ENCODE results near the gene NECTIN2.
A peak's percentile ranks its signal among the peaks of the same experiment; 100 is the strongest.
"Not testable (repeated sequence)": the region's sequence is repeated elsewhere in the genome, so short reads cannot be mapped to it uniquely, and the experiment has no call there.

The NECTIN2 gene

DNA sequence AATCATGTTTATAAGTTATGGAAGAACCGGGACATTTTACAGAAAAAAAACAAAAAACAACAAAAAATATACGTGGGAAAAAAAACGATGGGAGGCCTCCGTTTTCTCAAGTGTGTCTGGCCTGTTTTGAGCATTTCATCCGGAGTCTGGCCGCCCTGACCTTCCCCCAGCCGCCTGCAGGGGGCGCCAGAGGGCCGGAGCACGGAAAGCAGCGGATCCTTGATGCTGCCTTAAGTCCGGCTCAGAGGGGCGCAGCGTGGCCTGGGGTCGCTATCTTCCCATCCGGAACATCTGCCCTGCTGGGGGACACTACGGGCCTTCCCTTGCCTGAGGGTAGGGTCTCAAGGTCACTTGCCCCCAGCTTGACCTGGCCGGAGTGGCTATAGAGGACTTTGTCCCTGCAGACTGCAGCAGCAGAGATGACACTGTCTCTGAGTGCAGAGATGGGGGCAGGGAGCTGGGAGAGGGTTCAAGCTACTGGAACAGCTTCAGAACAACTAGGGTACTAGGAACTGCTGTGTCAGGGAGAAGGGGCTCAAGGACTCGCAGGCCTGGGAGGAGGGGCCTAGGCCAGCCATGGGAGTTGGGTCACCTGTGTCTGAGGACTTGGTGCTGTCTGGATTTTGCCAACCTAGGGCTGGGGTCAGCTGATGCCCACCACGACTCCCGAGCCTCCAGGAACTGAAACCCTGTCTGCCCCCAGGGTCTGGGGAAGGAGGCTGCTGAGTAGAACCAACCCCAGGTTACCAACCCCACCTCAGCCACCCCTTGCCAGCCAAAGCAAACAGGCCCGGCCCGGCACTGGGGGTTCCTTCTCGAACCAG is 57.7 kb downstream of the NECTIN2 start:
- Mint-ChIP-seq H3K36me3 (peaks cover 2% of the 10 kb centered on the region), H3K4me1 (peaks cover 18% of the 10 kb centered on the region), H3K4me3 (no peak overlapping the region), H3K27ac (no peak overlapping the region), H3K9me3 (no peaks in the 10 kb centered on the region), H3K27me3 (peaks cover 12% of the 10 kb centered on the region)

GRCh38 chr19:44904426-44904994 is 58.4 kb downstream of the NECTIN2 start:
- H3K36me3 Mint-ChIP-seq, result peaks cover 2% of the 10 kb centered on the region
- no peaks in the 10 kb centered on the region for H3K9me3 Mint-ChIP-seq
- H3K4me3 Mint-ChIP-seq, result no peak overlapping the region
- H3K27me3 Mint-ChIP-seq, result peaks cover 12% of the 10 kb centered on the region
- H3K27ac Mint-ChIP-seq, result no peak overlapping the region
- peaks cover 18% of the 10 kb centered on the region for H3K4me1 Mint-ChIP-seq

GRCh38 chr19:44905437-44906160 is 59.5 kb downstream of the NECTIN2 start, which contains the start of gene APOE:
Gene APOE (plus strand): TSS chr19:44905796. CDS start chr19:44906625, 829 bp downstream.
- Mint-ChIP-seq H3K9me3 (no peaks in the 10 kb centered on the region), H3K27ac (peak within 1 kb of the TSS; percentile 27), H3K27me3 (peaks cover 12% of the 10 kb centered on the region), H3K36me3 (peaks cover 2% of the 10 kb centered on the region), H3K4me1 (peaks cover 18% of the 10 kb centered on the region), H3K4me3 (no peak within 1 kb of the TSS)

- H3K27ac Mint-ChIP-seq, result no peak overlapping the region
- H3K9me3 Mint-ChIP-seq, result no peaks in the 10 kb centered on the region
- no peak overlapping the region for H3K4me3 Mint-ChIP-seq
- peaks cover 16% of the 10 kb centered on the region for H3K27me3 Mint-ChIP-seq
- peaks cover 17% of the 10 kb centered on the region for H3K4me1 Mint-ChIP-seq
- H3K36me3 Mint-ChIP-seq, result peaks cover under 1% of the 10 kb centered on the region
These were observed 61.5 kb downstream of the NECTIN2 start for GRCh38 chr19:44907613-44908012.

DNA sequence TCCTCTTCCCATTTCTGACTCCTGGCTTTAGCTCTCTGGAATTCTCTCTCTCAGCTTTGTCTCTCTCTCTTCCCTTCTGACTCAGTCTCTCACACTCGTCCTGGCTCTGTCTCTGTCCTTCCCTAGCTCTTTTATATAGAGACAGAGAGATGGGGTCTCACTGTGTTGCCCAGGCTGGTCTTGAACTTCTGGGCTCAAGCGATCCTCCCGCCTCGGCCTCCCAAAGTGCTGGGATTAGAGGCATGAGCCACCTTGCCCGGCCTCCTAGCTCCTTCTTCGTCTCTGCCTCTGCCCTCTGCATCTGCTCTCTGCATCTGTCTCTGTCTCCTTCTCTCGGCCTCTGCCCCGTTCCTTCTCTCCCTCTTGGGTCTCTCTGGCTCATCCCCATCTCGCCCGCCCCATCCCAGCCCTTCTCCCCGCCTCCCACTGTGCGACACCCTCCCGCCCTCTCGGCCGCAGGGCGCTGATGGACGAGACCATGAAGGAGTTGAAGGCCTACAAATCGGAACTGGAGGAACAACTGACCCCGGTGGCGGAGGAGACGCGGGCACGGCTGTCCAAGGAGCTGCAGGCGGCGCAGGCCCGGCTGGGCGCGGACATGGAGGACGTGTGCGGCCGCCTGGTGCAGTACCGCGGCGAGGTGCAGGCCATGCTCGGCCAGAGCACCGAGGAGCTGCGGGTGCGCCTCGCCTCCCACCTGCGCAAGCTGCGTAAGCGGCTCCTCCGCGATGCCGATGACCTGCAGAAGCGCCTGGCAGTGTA is 62.2 kb downstream of the NECTIN2 start:
- no peaks in the 10 kb centered on the region for H3K9me3 Mint-ChIP-seq
- H3K27me3 Mint-ChIP-seq, result peaks cover 20% of the 10 kb centered on the region
- H3K27ac Mint-ChIP-seq, result no peak overlapping the region

GRCh38 chr19:44908836-44909261 is 62.8 kb downstream of the NECTIN2 start:
- H3K36me3 Mint-ChIP-seq, result no peaks in the 10 kb centered on the region
- no peak overlapping the region for H3K4me3 Mint-ChIP-seq
- H3K9me3 Mint-ChIP-seq, result no peaks in the 10 kb centered on the region
- H3K4me1 Mint-ChIP-seq, result peaks cover 11% of the 10 kb centered on the region
- H3K27me3 Mint-ChIP-seq, result peaks cover 23% of the 10 kb centered on the region
- H3K27ac Mint-ChIP-seq, result no peak overlapping the region

More for the DNA sequence above, 62.2 kb downstream of the NECTIN2 start:
- Mint-ChIP-seq H3K4me1 (peaks cover 16% of the 10 kb centered on the region), H3K36me3 (no peaks in the 10 kb centered on the region), H3K4me3 (no peak overlapping the region)

DNA sequence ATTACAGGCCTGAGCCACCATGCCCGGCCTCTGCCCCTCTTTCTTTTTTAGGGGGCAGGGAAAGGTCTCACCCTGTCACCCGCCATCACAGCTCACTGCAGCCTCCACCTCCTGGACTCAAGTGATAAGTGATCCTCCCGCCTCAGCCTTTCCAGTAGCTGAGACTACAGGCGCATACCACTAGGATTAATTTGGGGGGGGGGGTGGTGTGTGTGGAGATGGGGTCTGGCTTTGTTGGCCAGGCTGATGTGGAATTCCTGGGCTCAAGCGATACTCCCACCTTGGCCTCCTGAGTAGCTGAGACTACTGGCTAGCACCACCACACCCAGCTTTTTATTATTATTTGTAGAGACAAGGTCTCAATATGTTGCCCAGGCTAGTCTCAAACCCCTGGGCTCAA is 63.7 kb downstream of the NECTIN2 start:
- Mint-ChIP-seq H3K27me3 (peaks cover 29% of the 10 kb centered on the region), H3K27ac (no peak overlapping the region), H3K36me3 (no peaks in the 10 kb centered on the region)

GRCh38 chr19:44911896-44912295 is 65.8 kb downstream of the NECTIN2 start:
- H3K4me1 Mint-ChIP-seq, H3K4me3 Mint-ChIP-seq, H3K9me3 Mint-ChIP-seq, H3K36me3 Mint-ChIP-seq, H3K27ac Mint-ChIP-seq: not testable (repeated sequence)
- H3K27me3 Mint-ChIP-seq, result peaks cover 23% of the 10 kb centered on the region

More for the DNA sequence above, 63.7 kb downstream of the NECTIN2 start:
- H3K4me1 Mint-ChIP-seq, result peaks cover 17% of the 10 kb centered on the region
- H3K9me3 Mint-ChIP-seq, result no peaks in the 10 kb centered on the region
- H3K4me3 Mint-ChIP-seq, result no peak overlapping the region

- Mint-ChIP-seq H3K27ac (no peak overlapping the region), H3K27me3 (peaks cover 21% of the 10 kb centered on the region), H3K4me1 (peaks cover 8% of the 10 kb centered on the region), H3K36me3 (no peaks in the 10 kb centered on the region), H3K9me3 (no peaks in the 10 kb centered on the region), H3K4me3 (no peak overlapping the region)
These were observed 66.8 kb downstream of the NECTIN2 start for GRCh38 chr19:44912854-44913253.

- Mint-ChIP-seq H3K27ac (peak overlapping the region; percentile 57), H3K27me3 (peaks cover 19% of the 10 kb centered on the region), H3K4me3 (peak overlapping the region; percentile 93)
- not testable (repeated sequence) for H3K36me3 Mint-ChIP-seq, H3K4me1 Mint-ChIP-seq, H3K9me3 Mint-ChIP-seq
These were observed 67.7 kb downstream of the NECTIN2 start for GRCh38 chr19:44913512-44914432.

DNA sequence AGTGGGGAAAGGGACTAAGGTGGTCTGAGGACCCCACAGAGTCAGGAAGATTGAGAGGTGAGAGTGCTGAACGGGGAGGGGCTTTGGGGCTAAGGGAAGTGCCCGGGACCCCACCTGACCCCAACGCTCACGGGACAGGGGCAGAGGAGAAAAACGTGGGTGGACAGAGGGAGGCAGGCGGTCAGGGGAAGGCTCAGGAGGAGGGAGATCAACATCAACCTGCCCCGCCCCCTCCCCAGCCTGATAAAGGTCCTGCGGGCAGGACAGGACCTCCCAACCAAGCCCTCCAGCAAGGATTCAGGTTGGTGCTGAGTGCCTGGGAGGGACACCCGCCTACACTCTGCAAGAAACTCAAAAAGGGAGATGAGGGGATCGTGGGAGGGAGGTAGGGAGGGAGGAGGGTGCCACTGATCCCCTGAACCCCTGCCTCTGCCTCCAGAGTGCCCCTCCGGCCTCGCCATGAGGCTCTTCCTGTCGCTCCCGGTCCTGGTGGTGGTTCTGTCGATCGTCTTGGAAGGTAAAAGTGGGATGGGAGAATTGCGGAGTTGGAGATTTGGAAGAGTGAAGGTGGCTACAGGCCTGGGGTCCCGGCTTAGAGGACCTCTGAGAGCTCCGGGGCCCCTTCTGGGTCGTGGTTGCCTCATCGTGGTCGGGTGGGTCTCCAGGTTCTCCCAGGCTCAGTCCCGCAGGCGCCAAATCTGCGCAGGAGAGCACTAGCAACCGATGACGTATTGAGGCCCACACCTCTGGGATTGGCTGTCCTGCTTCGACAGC is 68.5 kb downstream of the NECTIN2 start, which contains the start of gene APOC1:
TSS of gene APOC1 (plus strand) at position 176 of the 774 bp plus-strand sequence. CDS start at position 460, 284 bp downstream.
- H3K36me3 Mint-ChIP-seq, H3K4me1 Mint-ChIP-seq, H3K9me3 Mint-ChIP-seq: not testable (repeated sequence)
- Mint-ChIP-seq H3K27me3 (peaks cover 19% of the 10 kb centered on the region), H3K27ac (peak within 1 kb of the TSS; percentile 57), H3K4me3 (peak within 1 kb of the TSS; percentile 93)

DNA sequence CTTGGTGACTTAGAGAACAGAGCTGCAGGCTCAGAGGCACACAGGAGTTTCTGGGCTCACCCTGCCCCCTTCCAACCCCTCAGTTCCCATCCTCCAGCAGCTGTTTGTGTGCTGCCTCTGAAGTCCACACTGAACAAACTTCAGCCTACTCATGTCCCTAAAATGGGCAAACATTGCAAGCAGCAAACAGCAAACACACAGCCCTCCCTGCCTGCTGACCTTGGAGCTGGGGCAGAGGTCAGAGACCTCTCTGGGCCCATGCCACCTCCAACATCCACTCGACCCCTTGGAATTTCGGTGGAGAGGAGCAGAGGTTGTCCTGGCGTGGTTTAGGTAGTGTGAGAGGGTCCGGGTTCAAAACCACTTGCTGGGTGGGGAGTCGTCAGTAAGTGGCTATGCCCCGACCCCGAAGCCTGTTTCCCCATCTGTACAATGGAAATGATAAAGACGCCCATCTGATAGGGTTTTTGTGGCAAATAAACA is 78.2 kb downstream of the NECTIN2 start:
- no peak overlapping the region for H3K4me3 Mint-ChIP-seq
- peaks cover 10% of the 10 kb centered on the region for H3K27me3 Mint-ChIP-seq
- H3K4me1 Mint-ChIP-seq, result peaks cover 3% of the 10 kb centered on the region
- no peaks in the 10 kb centered on the region for H3K9me3 Mint-ChIP-seq
- H3K27ac Mint-ChIP-seq, result no peak overlapping the region
- no peaks in the 10 kb centered on the region for H3K36me3 Mint-ChIP-seq

- Mint-ChIP-seq H3K27me3 (peaks cover 10% of the 10 kb centered on the region), H3K4me3 (no peak overlapping the region), H3K4me1 (peaks cover 3% of the 10 kb centered on the region), H3K9me3 (no peaks in the 10 kb centered on the region), H3K27ac (no peak overlapping the region), H3K36me3 (no peaks in the 10 kb centered on the region)
These were observed 79.2 kb downstream of the NECTIN2 start for GRCh38 chr19:44925114-44925891.

Data from activated naive CD4-positive, alpha-beta T cell treated with anti-CD3 and anti-CD28 coated beads, Interleukin-2, amount 50 U/mL, for 24 hours (primary cell).